ENCODE results near the gene SERPINB12. TPM values are rescaled to one million over a fixed set of nuclear protein-coding genes. Genes with fewer than 3 reads are reported as not detected.

Gene SERPINB12
- total RNA-seq (2022; extraction: Qiagen RNA extraction), result not detected in 5 replicates

GRCh38 chr18:63542069-63542468 lies at the start of gene SERPINB12:
TSS of gene SERPINB12 (plus strand) at chr18:63542369. CDS start at chr18:63556160, 13,791 bp downstream.

GRCh38 chr18:63586966-63587365 lies 44.8 kb downstream of the SERPINB12 start, which contains the start of gene SERPINB13:
TSS of gene SERPINB13 (plus strand) at chr18:63587343. CDS start at chr18:63588668, 1,325 bp downstream.

Other genes with a start within 250 kb of the SERPINB12 start
- gene BCL2, start 222.6 kb upstream of the SERPINB12 start, total RNA-seq (2022; extraction: Qiagen RNA extraction), result 0.51 to 0.68 TPM (median 0.64 TPM) in 5 replicates
- 33.7 to 40.7 TPM (median 36.4 TPM) in 5 replicates for gene KDSR, start 175.2 kb upstream of the SERPINB12 start, total RNA-seq (2022; extraction: Qiagen RNA extraction)
- 20.1 to 24.9 TPM (median 21.0 TPM) in 5 replicates for gene VPS4B, start 119.9 kb upstream of the SERPINB12 start, total RNA-seq (2022; extraction: Qiagen RNA extraction)
- gene SERPINB5, start 65.4 kb upstream of the SERPINB12 start, total RNA-seq (2022; extraction: Qiagen RNA extraction), result 0.05 to 0.30 TPM (median 0.09 TPM) in 5 replicates
- not detected in 5 replicates for gene SERPINB13, start 45.0 kb downstream of the SERPINB12 start, total RNA-seq (2022; extraction: Qiagen RNA extraction)
- gene SERPINB4, start 101.9 kb downstream of the SERPINB12 start, total RNA-seq (2022; extraction: Qiagen RNA extraction), result 0.05 to 0.18 TPM (median 0.14 TPM) in 5 replicates
- 0.06 to 0.16 TPM (median 0.10 TPM) in 5 replicates for gene SERPINB3, start 119.5 kb downstream of the SERPINB12 start, total RNA-seq (2022; extraction: Qiagen RNA extraction)
- 0.08 to 0.22 TPM in 2 of 5 replicates, not detected in the others for gene SERPINB11, start 160.6 kb downstream of the SERPINB12 start, total RNA-seq (2022; extraction: Qiagen RNA extraction)
- 1.5 to 2.3 TPM (median 2.0 TPM) in 5 replicates for gene SERPINB7, start 233.0 kb downstream of the SERPINB12 start, total RNA-seq (2022; extraction: Qiagen RNA extraction)